SK-N-MC (cell line): ENCODE results near the gene SSC5D.

Experiments
- EZH2 ChIP-seq: fragments of 200-600 bp; sonication (generic); IDR thresholded peaks from one replicate; pipeline ENCODE4 v1.6.1; 2017; ENCODE audit warnings: antibody characterized with exemption
- POLR2AphosphoS5 ChIP-seq: IDR thresholded peaks from 2 replicates; pipeline ENCODE4 v1.6.1; 2012; ENCODE audit warnings: mild to moderate bottlenecking, low read depth, low read length, borderline replicate concordance

GRCh38 chr19:55451163-55451964, 36.9 kb upstream of the SSC5D start:
- TF ChIP-seq EZH2 (no peak), POLR2AphosphoS5 (no peak)
